ENCODE measurements around the gene SPG21. TPM values are rescaled to one million over a fixed set of nuclear protein-coding genes. Genes with fewer than 3 reads are reported as not detected.

SPG21 gene
- total and polyA plus RNA-seq, 2 of the 13 experiments (the other 11 are each of a cell fraction or from before 2014, with no cell fraction given) = 36.7 to 42.4 TPM

DNA sequence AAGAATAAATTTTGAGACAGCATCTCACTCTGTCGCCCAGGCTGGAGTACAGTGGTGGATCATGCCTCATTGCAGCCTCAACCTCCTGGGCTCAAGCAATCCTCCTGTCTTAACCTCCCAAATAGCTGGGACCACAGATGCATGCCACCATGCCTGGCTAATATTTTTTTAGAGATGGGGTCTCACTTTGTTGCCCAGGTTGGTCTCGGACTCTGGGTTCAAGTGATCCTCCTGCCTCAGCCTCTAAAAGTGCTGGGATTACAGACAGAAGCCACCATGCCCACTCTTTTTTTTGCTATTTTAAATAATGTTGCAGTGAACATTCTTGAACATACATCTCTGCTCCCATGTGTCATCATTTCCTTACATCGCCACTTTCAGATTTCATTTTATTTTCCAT lies 48.7 kb upstream of the SPG21 start:
- no peaks in the 10 kb centered on the region for H3K36me3 ChIP-seq (replicated peaks in 1 of 2; ENCODE audit: control insufficient read depth in 1 of 2, insufficient read depth in 2 of 2, low read length in 2 of 2)
- 96% methylated on average over 3 of the region's 3 CpGs for WGBS (ENCODE audit: low lambda C conversion rate)
- ChIA-PET CTCF (ENCODE audit: low intra/inter-chr PET ratio, low total read pairs) (no interaction called here), POLR2A (no interaction called here)
- no peak overlapping the region for H3K9ac ChIP-seq (ENCODE audit: insufficient read depth, low read depth, low read length)
- H2AFZ ChIP-seq (ENCODE audit: low read length) = no peak overlapping the region
- H3K27me3 ChIP-seq (ENCODE audit: control insufficient read depth in 1 of 2, insufficient read depth in 2 of 2, low read length in 2 of 2) = no peaks in the 10 kb centered on the region
- TF ChIP-seq, protein P1, sequence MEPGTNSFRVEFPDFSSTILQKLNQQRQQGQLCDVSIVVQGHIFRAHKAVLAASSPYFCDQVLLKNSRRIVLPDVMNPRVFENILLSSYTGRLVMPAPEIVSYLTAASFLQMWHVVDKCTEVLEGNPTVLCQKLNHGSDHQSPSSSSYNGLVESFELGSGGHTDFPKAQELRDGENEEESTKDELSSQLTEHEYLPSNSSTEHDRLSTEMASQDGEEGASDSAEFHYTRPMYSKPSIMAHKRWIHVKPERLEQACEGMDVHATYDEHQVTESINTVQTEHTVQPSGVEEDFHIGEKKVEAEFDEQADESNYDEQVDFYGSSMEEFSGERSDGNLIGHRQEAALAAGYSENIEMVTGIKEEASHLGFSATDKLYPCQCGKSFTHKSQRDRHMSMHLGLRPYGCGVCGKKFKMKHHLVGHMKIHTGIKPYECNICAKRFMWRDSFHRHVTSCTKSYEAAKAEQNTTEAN (CRISPR knock-in tag; conservative IDR thresholded peaks at IDR 0.05) = no peak
- TF ChIP-seq ZNF557 (CRISPR knock-in tag; IDR thresholded peaks at IDR 0.05) = no peak
- TF ChIP-seq ZBTB1 (CRISPR knock-in tag; IDR thresholded peaks at IDR 0.05; ENCODE audit: borderline replicate concordance) = no peak
- TF ChIP-seq ZNF3 (CRISPR knock-in tag; IDR thresholded peaks at IDR 0.05) = no peak
- TF ChIP-seq ZNF776 (CRISPR knock-in tag; IDR thresholded peaks at IDR 0.05) = no peak
- no peak for TF ChIP-seq KAT2B (IDR thresholded peaks at IDR 0.05; ENCODE audit: borderline replicate concordance, low read depth, low read length)
- TF ChIP-seq, protein P2, sequence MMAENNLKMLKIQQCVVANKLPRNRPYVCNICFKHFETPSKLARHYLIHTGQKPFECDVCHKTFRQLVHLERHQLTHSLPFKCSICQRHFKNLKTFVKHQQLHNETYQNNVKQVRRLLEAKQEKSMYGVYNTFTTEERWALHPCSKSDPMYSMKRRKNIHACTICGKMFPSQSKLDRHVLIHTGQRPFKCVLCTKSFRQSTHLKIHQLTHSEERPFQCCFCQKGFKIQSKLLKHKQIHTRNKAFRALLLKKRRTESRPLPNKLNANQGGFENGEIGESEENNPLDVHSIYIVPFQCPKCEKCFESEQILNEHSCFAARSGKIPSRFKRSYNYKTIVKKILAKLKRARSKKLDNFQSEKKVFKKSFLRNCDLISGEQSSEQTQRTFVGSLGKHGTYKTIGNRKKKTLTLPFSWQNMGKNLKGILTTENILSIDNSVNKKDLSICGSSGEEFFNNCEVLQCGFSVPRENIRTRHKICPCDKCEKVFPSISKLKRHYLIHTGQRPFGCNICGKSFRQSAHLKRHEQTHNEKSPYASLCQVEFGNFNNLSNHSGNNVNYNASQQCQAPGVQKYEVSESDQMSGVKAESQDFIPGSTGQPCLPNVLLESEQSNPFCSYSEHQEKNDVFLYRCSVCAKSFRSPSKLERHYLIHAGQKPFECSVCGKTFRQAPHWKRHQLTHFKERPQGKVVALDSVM (CRISPR knock-in tag; IDR thresholded peaks at IDR 0.05) = peak; percentile 72; the same call in 1 of the 2 replicates
- no peaks in the 10 kb centered on the region for H3K79me2 ChIP-seq (ENCODE audit: insufficient read depth, low read length)
- intact Hi-C loops (cut with micrococcal nuclease; ENCODE audit: unreplicated experiment) = loop anchor here (10.0 kb wide), 1 partner anchor 146 kb away; the partner anchor contains the start of gene CLPX
- no peaks in the 10 kb centered on the region for H4K20me1 ChIP-seq (ENCODE audit: insufficient read depth, low read length)
- FAIRE-seq = no peak
- in situ Hi-C loops (cut with HindIII; ENCODE audit: extremely low pct_ligation_motif_present, low pct_unique_long_range_greater_than_20kb) = loop anchor here (10.0 kb wide), 2 partner anchors 46 to 256 kb away; partner anchors contain the start of gene RNU5A-1
- no peak for DNase-seq (ENCODE audit: low spot score)
- H3K4me3 ChIP-seq (replicated peaks in 1 of 3; ENCODE audit: insufficient read depth in 1 of 3, low read depth in 2 of 3, low read length in 3 of 3) = no peak overlapping the region
- no peaks in the 10 kb centered on the region for H3K9me3 ChIP-seq (ENCODE audit: low read length)
- no TSS peak for BruUV-seq (replicated peaks)
- peaks cover 70% of the 10 kb centered on the region for H3K4me1 ChIP-seq (ENCODE audit: insufficient read depth, low read length)
- H3K27ac ChIP-seq (ENCODE audit: extremely low read length, insufficient read depth, low read length) = no peak overlapping the region
- H3K4me2 ChIP-seq (ENCODE audit: low read depth, low read length) = no peak overlapping the region
- no peak for ATAC-seq
